HTR-8/SVneo (cell line): ENCODE measurements around the gene S100A2.
A peak's percentile ranks its signal among the peaks of the same experiment; 100 is the strongest.

ENCODE experiments used
- DNase-seq: peaks from one replicate; pipeline ENCODE4 v3.0.0; 2011; ENCODE audit warnings: low spot score, mixed read lengths; ENCODE audit not compliant: insufficient read length
- FAIRE-seq: peaks from 2 replicates; lab custom pipeline; 2011; peaks lifted over from hg19 to GRCh38; lab: Jason Lieb, UNC

The S100A2 gene

DNA sequence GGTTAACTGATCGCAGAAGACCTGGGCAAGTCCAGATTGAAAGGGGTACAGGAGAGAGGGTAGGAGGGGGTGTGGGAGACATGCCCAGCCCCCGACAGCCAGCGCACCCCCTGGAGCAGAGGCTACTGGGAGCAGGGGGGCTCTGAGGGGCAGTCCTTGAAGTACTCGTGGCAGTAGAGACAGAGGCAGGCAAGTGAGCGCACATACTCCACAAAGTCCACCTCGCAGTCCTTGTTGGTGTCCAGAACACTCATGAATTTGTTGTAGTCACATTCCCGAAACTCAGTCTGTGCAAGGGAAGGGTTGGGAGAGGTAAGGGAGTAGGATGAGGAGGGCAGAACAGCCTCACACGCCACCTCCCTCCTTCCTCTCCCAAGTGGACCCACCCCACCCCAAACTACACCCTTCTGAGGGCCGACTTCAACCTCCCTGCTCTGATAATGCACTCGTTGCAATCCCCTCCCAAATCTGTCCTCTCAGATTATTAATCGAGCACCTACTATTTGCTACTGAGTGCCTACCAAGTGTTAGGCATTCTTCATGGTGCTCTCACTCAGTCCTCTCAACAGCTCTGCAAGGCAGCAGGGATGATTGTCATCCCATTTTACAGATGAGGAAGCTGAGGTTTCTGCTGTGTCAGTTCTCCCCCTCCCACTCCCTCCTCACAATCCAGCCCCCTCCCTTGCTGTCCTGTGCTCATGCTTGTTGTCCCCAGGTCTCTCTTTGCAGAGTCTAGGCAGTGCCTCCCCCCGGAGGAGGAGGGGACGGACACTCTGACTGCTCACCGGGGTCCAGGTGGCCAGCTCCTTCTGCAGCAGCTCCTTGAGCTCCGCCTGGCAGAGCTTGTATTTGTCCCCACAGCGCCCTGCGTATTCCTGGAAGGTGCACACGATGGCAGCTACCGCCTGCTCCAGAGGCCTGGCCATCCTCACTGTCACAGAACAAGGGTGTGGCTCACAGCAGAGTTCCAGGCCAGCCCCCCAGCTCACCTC lies 17.8 kb downstream of the S100A2 start:
- DNase-seq, result no peak
- no peak for FAIRE-seq

DNA sequence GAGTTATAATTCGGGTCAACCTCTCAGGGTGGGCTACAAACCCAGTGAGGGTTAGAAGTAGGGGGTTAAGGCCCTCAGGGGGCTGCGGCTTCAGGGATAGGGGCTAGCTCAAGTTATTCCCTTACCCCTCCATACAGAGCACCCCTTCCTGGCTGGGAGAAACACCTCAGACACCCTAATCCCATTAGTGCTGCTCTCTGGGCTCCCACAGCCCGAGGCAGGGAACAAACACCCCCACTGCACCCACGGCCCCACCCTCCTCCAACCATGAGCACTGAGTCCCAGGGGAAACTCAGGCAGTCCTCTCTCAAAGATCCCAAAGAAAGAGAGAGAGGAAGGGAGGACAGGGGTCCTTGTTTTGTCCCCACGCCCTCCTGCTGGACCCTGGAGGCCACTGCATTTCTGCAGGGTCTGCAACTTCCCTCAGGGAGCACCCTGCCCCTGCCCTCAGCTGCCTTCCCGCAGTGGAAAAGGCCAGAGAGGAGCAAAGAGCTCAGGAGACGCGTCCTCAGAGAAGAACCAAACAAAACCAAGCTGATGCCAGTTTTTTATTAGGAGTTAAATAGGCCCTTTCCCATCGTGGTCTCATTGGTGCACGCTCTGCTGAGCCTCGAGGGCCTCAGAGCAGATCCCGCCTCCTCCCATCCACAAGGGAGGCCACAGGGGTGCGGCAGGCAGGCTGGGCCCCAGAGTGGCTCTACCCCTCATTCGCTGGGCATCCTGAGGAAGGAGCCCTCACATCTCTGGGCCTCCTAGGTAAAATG lies 18.7 kb downstream of the S100A2 start:
- DNase-seq (no peak), FAIRE-seq (no peak)

DNA sequence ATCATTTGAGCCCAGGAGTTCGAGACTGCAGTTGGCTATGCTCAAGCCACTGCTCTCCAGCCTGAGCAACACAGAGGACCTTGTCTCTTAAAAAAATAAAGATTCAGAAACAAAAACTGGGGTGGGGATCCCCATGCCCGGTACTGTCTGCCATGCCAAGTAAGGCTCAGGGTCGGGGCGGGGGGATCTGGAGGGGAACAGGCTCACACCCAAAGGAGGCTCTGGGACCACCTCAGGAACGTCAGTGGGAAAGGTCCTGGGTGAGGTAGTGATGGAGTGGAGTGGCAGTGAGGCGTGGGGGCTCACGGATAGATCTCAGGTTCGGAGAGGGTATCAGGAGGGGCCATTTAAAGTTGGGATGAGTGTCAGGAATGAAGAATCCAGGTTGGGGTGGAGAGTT lies 19.3 kb downstream of the S100A2 start:
- DNase-seq (no peak), FAIRE-seq (no peak)

DNA sequence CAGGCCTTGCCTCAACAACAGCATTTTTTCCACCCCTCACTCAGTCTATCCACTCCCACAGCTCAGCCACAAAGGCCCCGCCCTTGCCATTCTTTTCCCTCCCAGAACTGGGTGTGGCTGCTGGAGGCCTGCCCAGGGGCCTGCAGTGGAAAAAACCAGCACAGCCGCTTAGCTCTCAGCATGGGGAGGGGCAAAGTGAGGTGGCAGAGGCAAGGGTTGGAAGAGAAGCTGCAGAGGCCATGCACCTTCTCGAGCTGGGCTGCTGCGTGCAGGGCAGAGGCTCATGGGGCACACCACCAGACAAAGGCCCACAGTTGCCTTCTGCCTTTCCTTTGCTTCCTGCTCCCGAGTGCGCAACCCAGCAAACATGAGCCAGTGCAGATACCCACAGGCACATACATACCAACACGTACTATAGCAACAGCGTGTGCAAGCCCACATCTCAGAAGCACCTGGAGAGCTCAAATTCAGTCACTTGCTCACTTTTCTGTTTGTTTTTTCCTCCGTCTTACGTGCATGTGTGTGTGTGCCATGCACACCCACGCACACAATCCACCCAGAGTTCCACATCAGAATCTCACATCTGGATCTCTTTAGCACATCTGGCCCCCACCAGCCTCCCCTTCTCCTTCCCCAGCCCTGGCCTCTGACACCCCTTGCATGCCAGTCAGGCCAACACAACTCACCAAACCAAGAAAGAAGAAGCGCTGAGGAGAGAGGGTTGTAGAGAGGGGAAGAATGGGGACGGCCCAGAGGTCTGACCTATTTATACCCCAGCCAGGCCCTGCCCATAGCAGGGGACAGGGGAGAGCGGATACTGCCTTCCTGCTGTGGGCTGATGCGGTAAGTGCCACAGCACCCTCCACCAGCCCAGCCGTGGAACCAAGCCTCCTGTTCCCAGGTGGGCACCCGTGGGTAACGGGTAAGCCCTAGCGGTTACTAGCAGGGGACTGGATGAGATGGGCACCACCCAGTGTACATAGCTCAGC lies 20.3 kb downstream of the S100A2 start, which contains the start of gene S100A4:
S100A4 (minus strand) TSS at position 740 of the 989 bp plus-strand sequence. CDS start 1,012 bp downstream, outside the sequence.
- DNase-seq (peak; percentile 86), FAIRE-seq (no peak)

DNA sequence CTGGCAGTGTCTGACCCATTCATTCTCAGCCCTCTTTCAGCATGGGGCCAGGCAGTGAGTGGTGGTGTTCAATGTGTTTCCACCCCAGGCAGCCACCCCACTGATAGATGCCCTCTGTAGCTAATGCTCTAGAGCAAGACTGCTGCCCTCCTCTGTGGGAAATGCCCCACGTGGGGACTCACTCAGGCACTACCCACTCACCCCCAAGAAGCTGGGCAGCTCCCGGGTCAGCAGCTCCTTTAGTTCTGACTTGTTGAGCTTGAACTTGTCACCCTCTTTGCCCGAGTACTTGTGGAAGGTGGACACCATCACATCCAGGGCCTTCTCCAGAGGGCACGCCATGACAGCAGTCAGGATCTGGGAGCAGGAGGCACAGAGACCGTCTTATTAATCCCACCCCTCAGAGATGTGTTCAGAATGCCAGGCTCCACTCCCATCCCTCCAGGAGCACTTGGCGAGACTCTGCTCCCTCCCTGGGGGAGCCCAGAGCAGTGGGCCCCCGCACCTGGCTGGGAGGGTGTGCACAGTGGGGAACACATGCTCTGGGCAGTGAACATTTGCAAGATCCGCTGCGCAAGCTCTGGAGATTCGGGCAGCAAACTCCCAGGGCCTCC lies 21.1 kb downstream of the S100A2 start:
- FAIRE-seq (no peak), DNase-seq (no peak)

DNA sequence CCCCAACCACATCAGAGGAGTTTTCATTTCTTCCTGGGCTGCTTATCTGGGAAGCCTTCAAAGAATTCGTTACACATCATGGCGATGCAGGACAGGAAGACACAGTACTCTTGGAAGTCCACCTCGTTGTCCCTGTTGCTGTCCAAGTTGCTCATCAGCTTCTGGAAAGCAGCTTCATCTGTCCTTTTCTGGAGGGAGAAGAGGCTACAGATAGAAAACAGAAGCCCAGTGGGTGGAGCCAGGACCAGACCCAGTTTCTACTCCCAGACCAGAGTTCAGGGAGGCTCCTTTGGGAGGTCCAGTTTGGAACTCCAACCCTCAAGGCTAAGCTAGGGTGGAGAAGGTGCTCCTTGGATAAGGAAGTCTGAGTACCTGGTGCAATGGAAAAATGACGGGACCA lies 21.9 kb downstream of the S100A2 start:
- no peak for DNase-seq
- FAIRE-seq, result no peak

DNA sequence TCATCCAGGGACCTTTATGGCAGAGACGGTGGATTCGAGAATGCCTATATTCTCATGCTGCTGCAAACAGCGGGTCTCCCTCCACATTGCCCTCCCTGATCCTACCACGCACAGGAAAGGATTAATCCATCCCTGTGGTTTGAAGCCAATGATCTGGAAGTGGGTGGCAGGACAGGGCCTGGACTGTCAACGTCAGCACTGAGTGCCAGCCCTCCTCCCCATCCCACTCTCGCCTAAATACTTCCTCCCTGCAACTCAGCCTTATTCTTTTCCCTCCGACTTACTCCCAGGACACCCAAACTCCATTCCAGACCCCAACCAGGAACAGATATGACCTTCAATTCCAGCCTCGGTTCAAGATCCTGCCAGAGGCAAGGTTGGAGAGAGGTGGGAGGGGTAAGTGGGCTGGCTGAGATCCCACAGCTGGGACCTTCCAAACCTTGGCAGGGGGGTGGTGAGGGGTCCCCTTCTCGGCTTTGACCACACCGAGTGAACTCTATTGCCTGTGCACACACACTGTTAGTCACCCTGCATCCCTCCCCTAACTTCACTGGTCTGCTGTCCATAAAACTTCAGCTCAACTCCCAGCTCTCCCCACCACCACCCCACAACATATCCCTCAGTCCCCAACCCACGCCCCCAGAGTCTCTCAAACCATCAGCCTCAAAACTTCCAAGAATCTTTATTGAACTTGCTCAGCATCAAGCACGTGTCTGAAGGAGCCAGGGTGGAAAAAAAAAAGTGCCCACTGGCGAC lies 22.5 kb downstream of the S100A2 start:
- DNase-seq (no peak), FAIRE-seq (no peak)

DNA sequence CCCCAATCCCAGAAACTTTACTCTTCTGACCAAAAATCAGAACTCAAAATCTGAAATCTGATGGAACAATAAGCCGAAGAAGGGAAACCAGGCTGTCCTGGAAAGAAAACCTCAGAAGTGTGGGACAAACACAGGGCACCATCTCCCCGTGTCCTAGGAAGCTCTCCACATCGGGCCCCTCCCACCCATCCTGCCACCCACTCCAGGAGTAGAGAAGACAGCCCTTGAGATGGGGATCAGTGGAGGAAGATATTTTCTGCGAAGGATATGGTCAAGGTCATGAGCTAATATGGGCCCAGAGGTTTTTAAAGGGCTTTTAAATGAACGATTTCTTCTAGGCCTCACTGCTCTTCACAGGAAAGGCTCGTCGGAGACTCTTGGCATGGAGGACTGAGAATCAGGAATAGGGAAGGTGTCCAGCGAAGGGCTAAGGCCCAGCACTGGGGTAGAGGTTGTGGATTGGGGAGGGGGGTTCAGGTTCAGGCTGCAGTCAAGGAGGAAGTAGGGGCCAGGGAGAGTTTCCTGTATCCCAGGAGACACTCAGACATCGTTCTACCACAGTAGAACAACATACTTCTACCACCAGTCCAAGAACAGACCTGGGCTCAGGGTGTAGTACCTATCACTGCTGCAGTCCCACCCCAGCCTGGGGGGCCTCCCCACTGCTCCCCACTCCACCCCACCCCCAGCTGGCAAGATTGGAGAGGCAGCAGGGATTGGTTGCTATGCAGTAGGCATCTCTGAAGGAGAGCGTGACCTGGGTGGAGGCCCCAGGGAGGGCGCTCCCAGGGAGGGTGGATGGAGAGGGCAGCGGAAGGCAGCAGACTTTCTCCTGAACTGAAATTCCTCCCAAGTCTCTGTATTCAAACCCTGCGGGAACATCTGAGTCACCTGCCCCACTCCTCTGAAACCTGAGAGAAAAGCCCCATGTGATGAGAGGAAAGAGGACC lies 23.7 kb downstream of the S100A2 start:
- no peak for DNase-seq
- no peak for FAIRE-seq

DNA sequence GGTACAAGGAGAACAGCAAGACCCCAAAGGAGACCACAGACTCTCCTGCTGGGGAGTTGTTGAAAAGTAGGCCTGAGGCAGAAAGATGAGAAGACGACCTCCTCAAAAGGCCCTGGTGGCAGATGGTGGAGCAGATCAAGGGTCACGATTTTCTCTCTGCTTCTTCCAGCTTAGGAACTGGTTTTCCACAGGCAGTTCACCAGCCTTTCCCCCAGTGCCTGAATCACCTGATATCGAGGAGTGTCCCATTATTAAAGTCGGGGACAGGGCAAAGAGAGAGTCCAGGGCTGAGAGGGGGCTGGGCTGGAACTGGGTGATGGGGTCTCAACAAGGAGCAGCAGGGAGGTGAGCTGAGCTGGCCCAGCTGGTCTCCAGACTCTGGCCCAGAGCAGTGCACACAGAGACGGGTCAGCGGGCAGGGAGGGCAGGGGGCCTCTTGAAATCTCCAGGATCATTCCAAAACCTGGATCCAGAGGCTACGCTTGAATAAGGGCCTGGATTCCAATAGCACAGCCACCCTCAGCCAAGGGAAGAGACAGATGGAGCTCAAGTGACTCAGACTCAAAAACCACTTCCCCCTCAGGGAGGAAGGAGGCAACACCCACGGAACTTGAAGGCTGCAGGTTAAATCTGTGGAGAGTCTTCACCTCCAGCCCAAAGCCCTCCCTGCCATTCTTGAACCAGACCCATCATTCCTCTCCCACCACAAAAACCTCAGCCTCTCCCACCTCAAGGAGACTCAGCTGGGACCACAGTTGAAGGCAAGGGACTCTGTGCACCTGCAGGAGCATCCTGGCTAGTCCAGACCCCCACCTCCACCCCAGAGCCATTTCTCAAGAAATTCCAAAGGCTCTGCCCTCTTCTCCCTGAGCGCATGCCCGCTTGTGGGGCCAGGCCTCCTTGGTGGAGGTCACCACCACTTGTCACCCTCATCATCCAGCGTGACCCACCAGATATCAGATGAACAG lies 25.0 kb downstream of the S100A2 start, which contains the start of gene S100A5:
S100A5 (minus strand) TSS at position 541 of the 968 bp plus-strand sequence. CDS start 743 bp downstream, outside the sequence.
- no peak for DNase-seq

DNA sequence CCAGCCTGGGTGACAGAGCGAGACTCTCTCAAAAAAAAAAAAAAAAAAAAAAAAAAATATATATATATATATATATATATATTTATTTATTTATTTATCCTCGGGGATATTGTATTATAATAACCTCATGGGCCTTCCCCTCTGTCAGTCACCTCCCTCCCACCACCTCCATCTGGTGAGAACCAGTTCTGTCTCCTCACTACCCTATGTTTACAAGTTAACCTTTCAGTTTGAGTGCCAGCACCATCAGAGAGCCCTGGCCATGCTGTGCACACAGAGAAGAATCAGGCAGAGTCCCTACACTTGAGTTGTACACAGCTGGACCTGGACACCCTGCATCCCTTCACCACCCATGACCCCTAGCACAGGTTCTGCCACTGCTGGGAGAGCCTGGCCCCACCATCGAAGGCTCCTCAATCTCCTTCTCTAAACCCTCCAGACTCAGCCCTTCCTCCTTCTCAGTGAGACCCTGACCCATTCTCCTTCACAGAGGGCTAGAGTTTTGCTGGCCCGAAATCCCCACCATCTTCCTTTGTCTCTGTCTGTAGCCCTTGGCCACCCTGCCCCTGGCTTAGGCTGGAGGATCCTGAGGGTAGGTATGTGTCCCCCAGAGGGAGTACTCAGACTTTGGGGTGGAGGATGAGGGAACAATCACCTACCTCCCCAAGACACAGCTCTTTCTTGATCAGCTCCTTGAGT lies 26.1 kb downstream of the S100A2 start:
- DNase-seq (no peak), FAIRE-seq (no peak)

More for the DNA sequence above, 25.0 kb downstream of the S100A2 start, which contains the start of gene S100A5:
- no peak for FAIRE-seq

DNA sequence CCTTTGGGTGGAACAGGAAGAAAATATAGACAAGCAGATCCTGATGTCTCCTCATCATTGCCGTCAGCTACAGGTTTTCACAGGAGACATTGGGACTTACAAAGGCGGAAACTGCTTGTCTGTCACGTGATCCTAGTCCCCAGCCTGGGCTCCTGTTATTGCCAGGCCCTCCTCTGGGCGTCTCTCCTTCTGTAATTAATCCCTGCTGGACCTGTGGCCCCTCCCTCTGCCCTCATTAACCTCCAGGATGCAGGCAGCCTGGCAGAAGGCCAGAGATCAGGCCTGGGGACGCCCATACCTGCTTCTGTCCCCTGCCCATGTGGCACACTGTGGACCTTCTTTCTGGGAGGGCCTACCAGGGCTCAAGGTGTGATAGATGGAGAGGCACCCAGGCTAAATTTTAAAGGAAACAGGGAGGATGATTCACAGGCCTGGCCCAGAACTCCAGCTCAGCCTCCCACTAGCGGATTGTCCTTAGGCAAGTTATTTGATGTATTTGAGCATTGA lies 27.3 kb downstream of the S100A2 start:
- no peak for DNase-seq
- no peak for FAIRE-seq

DNA sequence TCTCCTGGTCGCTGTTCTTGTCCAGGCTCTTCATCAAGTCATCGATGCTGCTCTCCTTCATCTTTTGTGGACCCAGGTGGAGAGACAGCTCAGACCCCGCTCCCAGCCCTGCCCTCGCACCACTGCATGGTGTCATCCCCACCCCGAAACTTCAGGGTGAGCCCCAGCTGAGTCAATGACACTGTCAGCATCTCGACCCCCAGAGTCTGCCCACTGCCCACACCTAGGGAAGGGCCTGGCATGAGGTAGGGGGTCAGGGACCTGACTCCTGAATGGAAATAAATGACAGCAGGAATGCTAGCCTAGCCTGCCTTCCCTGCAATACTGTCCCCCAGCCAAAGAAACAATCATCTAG lies 28.3 kb downstream of the S100A2 start:
- no peak for FAIRE-seq
- no peak for DNase-seq

DNA sequence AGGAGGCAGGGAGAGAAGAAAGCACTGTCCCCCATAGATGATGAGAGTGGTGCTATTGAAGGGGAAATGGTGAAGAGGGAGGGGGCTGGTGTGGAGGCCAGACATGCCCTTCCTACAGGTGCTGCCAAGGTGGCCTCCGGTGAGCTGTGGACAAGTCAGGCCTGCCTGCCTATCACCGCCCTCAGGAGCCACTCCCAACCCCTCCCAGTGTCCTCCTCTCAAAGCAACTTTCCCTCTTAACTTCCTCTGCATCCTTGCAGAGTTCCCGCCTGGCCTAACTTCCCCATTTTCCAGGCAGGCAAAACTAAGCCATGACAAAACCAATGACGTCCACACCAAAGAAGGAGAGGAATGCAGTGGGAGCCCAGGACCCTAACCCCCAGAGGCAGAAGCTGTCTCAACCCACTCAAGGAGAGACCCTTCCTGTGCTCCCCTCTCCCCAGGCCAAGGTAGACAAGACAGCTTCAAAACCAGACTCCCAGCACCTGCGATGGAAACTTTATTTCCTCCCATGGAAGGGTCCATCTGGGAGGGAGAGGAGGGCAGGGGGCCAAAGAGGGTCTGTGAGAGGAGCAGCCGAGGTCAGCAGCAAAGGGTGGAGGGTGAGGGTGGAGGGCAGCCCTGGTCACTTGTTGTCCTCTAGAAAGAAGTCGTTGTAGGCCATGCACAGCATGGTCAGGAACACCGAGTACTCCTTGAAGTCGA lies 28.8 kb downstream of the S100A2 start:
- FAIRE-seq (no peak), DNase-seq (no peak)

DNA sequence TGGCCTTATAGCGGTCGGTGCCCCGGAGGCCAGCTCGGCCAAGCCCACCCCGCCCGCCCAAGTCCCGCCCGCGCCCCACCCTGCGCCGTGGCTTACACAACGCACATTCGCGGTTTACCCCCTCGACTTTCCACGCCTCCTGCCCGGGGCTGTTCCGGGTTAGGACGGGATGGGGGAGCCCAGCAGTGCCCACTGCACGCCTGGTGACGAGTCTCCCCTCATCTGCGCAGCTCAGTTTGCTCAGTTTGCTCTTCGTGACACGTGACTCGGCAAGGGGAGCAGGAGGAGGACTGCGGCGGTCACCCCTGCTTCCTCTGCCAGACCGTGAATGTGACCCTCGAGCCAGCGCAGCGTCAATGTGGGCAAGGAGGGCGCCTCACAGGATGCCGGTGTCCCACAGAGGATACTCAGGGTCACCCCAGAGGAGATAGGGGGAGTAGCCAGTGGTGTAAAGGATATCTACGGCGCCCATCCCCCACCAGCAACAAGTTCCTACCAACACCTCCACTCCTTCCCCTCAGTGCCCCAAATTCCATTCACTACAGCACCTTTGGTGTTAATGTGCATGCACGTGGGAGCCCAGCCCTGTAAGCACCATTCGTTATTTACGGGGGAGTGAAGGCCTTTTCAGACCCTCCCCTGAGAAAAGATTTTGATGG lies 29.5 kb downstream of the S100A2 start:
- FAIRE-seq, result peak; percentile 83
- peak; percentile 87 for DNase-seq
